ENCODE results near the gene EEFSEC.

DNA sequence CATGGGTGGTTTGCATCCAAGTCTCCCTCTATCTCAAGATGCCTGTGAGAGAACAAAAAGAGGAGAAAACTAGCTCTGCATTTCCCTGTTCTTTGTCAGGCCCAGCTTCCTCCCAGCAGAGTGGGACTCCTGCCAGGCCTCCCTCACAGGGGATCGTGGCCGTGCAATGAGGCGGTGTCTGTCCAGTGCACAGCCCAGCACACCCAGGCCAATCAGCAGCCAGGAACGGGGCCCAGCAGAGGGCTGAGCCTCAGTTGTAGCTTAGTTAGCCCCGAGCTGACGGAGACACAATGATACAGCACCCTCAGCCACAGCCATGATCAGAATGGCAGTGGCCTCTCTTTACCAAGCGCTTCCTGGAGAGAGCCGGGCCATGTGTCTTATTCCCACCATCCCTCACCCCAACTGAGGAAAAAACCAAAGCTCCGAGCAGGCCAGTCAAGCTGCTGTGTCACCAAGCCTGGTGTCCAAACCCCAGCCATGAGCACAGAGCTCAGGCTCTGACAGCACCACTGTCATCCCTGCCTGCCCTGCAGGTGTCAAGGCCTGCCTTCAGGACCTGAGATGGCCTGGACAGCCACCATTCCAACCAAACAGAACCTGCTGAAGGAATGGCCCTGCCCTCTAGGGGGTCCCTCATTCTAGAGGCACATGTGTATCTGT, 242.3 kb downstream of the EEFSEC start:
- TF ChIP-seq EZH2phosphoT487 (IDR thresholded peaks at IDR 0.05; ENCODE audit: insufficient read depth, low read depth) (no peak), EZH2 (IDR thresholded peaks at IDR 0.05; ENCODE audit: insufficient read depth, poor library complexity, severe bottlenecking) (no peak)

Measured in GM23248 (cell line).